ENCODE results near the gene SERTAD2.

Gene SERTAD2

GRCh38 chr2:64607381-64608304 is 46.1 kb downstream of the SERTAD2 start:
- no peak for DNase-seq

- peak; percentile 92 for DNase-seq
These were observed 47.0 kb downstream of the SERTAD2 start for GRCh38 chr2:64606479-64607363.

DNA sequence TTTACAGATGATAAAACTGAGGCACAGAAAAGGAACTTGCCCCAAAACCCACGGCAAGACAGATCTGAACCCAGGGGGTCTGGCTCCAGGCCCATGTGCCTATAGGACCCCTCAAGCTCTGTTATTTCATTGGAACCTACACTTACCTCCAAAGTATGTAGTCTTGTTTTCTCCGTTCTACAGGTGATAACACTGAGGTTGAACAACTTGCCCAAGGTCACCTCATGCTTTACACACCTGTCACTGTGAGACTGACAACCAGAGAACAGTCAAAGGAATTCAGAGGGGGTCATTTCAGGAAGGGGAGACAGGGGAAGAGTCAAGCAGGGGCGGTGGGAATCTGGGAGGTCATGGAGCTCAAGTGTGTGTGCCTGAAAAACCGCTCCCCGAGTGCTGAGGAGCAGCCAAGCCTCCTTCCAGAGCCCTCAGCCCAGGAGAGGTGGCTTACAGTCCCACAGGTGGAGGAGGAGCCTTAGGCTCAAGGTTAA is 47.7 kb downstream of the SERTAD2 start:
- no peak for DNase-seq

GRCh38 chr2:64605026-64605471 is 48.7 kb downstream of the SERTAD2 start:
- no peak for DNase-seq

- no peak for DNase-seq
These were observed 49.6 kb downstream of the SERTAD2 start for GRCh38 chr2:64604155-64604554.

- no peak for DNase-seq
These were observed 51.3 kb downstream of the SERTAD2 start for GRCh38 chr2:64602436-64602835.

GRCh38 chr2:64601785-64602391 is 51.8 kb downstream of the SERTAD2 start:
- DNase-seq: no peak

DNA sequence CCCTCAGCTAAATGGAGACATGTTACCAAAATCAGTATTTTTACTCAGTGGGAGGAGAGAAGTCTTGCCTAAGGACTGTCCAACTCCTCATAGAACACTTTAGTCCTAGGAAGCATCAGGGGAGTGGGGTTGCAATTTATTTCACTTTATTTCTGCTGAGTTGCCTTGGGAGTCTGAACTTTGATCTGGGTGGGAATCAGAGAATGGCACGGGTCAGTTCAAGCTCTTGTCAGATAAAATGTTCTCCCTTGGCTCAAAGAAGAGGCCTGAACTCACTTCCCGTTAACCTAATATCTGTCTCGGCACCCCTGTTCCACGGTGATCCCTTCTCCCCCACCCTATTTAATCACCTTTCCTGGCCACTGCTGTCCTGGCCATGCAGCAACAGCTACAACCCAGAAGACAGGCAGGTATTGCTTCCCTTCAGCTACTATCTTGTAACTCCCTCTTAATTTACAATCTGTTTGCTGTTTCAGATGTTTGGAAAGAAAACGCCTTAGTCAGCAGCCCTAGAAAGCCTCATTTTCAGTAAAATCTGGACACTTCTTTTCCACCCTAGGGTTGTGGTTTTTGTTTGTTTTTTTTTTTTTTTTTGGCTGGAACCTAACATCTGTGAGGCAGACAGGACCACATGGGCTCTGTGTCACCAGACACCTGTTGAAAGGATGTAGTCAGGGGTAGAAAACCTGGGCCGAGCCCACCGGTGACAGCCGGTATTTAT is 52.5 kb downstream of the SERTAD2 start:
- DNase-seq: no peak

- DNase-seq: no peak
These were observed 54.2 kb downstream of the SERTAD2 start for GRCh38 chr2:64599469-64599868.

DNA sequence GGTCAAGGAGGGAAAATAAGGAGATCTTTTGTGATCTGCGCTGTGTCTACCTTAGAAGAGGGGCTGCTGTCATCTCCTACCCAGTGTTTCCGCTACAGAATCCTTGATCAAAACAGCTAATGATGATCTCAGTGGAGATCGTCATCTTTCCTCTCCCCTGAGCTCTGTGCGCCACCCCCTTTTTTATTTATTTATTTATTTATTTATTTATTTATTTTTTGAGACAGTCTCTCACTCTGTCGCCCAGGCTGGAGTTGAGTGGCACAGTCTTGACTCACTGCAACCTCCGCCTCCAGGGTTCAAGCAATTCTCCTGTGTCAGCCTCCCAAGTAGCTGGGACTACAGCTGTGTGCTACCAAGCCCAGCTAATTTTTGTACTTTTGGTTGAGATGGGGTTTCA is 55.5 kb downstream of the SERTAD2 start:
- DNase-seq: no peak

DNA sequence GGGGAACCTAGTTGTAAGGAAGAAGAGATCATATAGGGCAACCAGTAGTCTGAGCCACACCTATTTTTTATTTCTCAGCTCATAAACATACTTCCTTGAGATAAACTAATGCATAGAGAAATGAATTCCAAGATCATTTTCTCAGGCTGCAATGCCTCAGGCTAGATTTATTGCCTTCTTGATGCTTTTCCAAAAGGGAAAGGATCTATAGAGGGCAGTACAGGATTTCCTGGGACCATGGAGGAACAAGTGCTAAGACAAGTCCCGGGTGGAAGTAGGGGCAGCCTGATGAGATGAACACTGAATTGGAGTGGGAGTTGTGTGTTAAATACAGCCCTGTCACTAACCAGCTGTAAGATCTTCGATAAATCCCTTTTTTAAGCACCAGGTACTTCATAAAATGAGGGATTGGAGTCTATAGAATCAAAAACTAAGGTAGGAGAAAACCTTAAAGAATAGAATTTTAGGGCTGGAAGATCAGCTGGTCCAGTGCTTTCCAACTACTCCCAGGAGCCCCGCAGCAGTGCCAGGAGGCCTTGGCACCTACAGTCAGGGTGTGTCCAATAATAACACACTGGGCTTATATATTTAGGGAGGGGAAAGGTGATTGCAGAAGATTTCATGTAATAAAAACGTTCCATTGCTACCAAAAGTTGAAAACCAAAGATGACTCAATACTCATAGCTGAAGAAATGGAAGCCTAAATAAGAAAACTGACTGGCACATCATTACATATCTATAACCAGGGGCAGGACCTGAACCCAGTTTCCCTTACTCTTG is 58.1 kb downstream of the SERTAD2 start:
- no peak for DNase-seq

GRCh38 chr2:64594226-64594989 is 59.3 kb downstream of the SERTAD2 start:
- no peak for DNase-seq

DNA sequence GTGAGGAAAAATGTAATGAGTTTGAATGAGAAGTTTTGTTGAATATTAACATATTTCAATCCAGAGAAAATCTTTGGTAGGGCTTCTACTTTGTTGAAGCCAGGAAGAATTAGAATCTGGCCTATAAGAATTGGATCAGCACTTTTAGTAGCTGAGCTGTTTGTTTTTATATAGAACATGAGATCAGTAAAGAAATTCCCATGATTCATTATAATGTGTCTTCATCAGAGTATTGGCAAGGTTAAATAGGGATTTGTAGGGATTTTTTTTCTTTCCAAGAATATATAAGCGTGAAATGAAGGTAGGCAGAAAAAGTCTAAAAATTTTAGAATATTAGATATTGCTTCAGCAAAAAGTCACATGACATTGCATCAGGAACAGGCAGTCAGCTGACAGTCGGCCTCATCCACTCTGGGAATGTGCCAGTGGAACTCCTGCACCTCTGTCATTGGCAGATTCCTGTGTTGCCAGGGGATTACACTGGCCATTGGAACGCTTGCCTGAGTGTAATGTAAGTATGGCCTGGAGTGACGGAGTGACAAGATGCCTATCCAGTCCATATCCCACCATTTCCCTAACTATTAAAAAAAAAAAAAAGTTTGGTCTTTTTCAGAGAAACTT is 60.6 kb downstream of the SERTAD2 start:
- DNase-seq: no peak

DNA sequence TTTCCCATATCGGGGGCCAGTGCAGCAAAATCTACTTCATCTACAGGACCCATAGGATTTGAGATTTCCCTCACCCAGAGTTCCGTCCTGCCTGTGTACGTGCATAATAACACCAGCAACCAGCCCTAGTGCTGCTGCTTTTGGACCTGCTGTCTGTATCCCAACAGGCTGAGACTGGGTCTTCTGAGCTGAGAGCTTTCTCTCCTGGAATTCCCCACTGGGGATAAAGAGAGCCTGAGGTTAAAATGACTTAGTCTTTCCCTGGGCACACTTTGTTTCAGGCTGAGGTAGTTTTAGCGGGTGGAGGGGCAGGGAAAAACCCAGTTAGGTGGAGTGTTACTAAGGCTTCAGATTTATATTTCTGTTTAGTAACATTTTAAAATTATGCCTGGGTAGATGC is 62.5 kb downstream of the SERTAD2 start:
- no peak for DNase-seq

DNA sequence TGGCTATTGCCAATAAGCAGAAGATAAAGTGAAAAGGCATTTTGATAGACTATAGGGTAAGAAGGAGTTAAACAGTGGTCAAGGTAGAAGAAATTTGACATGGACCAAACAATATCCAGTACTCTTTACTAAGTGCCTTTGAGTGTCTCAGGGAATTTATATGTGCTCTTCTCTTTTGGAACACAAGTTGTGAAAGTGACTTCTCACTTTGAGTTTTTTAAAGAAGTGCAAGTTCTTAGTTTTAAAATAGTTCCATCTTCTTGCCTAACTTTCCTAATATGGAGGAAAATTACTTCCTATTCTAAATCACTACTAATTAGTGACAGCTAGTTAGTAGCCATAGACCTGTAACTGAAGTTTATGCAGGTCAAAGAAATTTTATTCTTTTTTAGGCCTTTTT is 66.2 kb downstream of the SERTAD2 start:
- no peak for DNase-seq

GRCh38 chr2:64586883-64587481 is 66.7 kb downstream of the SERTAD2 start:
- DNase-seq: no peak

- no peak for DNase-seq
These were observed 67.7 kb downstream of the SERTAD2 start for GRCh38 chr2:64586054-64586453.

DNA sequence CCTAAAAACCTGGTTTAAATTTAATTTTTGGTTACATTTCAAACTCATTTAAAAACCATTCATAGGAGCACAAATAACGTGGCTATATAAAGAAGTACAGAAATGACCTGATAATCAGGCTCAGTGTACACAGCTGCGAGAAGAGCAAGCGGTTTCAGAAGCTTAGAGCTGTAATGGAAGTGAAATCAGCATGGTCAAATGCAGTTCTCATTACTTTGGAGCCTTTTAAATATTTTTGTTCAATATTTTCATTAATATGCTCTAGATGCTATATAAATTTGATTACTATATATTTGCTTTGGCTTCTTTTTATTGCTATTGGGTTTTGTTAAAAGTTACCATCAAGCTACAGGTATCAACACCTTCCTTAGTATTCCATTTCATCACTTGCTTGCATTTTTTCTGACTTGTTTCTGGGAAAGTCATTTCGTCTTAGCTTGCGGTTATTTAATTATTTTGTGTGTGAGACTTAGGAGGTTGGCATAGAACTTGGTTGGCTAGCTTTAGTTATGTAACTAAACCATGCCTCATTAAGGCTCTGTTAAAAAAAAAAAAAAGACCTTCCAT is 70.9 kb downstream of the SERTAD2 start:
- no peak for DNase-seq

- DNase-seq: no peak
These were observed 71.8 kb downstream of the SERTAD2 start for GRCh38 chr2:64581777-64582539.
